OCI-LY7 (cell line): Measurements from ENCODE around the gene NFIA. TPM values are rescaled to one million over a fixed set of nuclear protein-coding genes. Genes with fewer than 3 reads are reported as not detected.

Source experiments
- BruUV-seq: library from RNA; stranded (reverse); fragments of 400-500 nt; replicated peaks from 2 replicates; lab custom pipeline; 2021; lab: Mats Ljungman, UMichigan
- CTCF ChIA-PET: fragments of 300-600 bp; sonication (Branson Sonifier 250); formaldehyde crosslinking; loops from one replicate; lab custom pipeline; 2022; ENCODE audit warnings: antibody characterized with exemption; ENCODE audit not compliant: unreplicated experiment; lab: Charles Lee
- POLR2A ChIA-PET: fragments of 300-600 bp; sonication (Branson Sonifier 250); formaldehyde crosslinking; loops from one replicate; lab custom pipeline; 2022; ENCODE audit warnings: antibody characterized with exemption; lab: Charles Lee
- DNase-seq: peaks from one replicate; pipeline ENCODE4 v3.0.0-alpha.2; 2015; ENCODE audit warnings: low spot score
- H2AFZ ChIP-seq: fragments of 200-600 bp; sonication (generic), shearing (Covaris generic); 2 replicates; pipeline ENCODE4 v1.6.1; 2014; ENCODE audit warnings: mild to moderate bottlenecking, antibody characterized with exemption, low read length, moderate library complexity
- H3K27ac ChIP-seq: fragments of 200-600 bp; sonication (generic); 2 replicates; pipeline ENCODE4 v1.5.1; 2014; ENCODE audit warnings: mixed run types, low read depth, mild to moderate bottlenecking, moderate library complexity, low read length, inconsistent platforms; ENCODE audit not compliant: poor library complexity, severe bottlenecking
- H3K36me3 ChIP-seq: fragments of 200-600 bp; sonication (generic); 2 replicates; pipeline ENCODE4 v1.6.1; 2014; ENCODE audit warnings: mild to moderate bottlenecking, antibody characterized with exemption, low read length, moderate library complexity, mixed read lengths; ENCODE audit not compliant: insufficient read depth
- H3K4me1 ChIP-seq: fragments of 200-600 bp; sonication (generic); 2 replicates; pipeline ENCODE4 v1.5.1; 2014; ENCODE audit warnings: mild to moderate bottlenecking, low read length; ENCODE audit not compliant: insufficient read depth, poor library complexity, severe bottlenecking
- H3K4me2 ChIP-seq: fragments of 200-600 bp; sonication (generic); 2 replicates; pipeline ENCODE4 v1.6.1; 2014; ENCODE audit warnings: mild to moderate bottlenecking, low read length
- H3K4me3 ChIP-seq: fragments of 200-600 bp; sonication (generic); 2 replicates; pipeline ENCODE4 v1.5.1; 2014; ENCODE audit warnings: mild to moderate bottlenecking, low read depth, low read length; ENCODE audit not compliant: poor library complexity, severe bottlenecking
- H3K79me2 ChIP-seq: fragments of 200-600 bp; sonication (generic); 2 replicates; pipeline ENCODE4 v1.6.1; 2016; ENCODE audit warnings: low read depth, mild to moderate bottlenecking, low read length, moderate library complexity, mixed read lengths; ENCODE audit not compliant: insufficient read depth
- H3K9me2 ChIP-seq: fragments of 200-600 bp; sonication (generic); 2 replicates; pipeline ENCODE4 v1.6.1; 2016; ENCODE audit warnings: mild to moderate bottlenecking, low read length, mixed read lengths; ENCODE audit not compliant: insufficient read depth
- H3K9me3 ChIP-seq: fragments of 200-600 bp; sonication (generic); 2 replicates; pipeline ENCODE4 v1.6.1; 2014; ENCODE audit warnings: mild to moderate bottlenecking, mixed run types, low read length, mixed read lengths
- H4K20me1 ChIP-seq: fragments of 200-600 bp; sonication (generic); 2 replicates; pipeline ENCODE4 v1.6.1; 2014; ENCODE audit warnings: mild to moderate bottlenecking, antibody characterized with exemption, low read length, moderate library complexity, mixed read lengths; ENCODE audit not compliant: insufficient read depth
- CTCF ChIP-seq: fragments of 200-600 bp; sonication (generic); conservative IDR thresholded peaks from 2 replicates; pipeline ENCODE4 v1.5.1; 2014; ENCODE audit warnings: mild to moderate bottlenecking, antibody characterized with exemption, low read length, moderate library complexity, mixed read lengths
- EZH2phosphoT487 ChIP-seq: fragments of 200-600 bp; sonication (generic); IDR thresholded peaks from 2 replicates; pipeline ENCODE4 v1.6.1; 2018; ENCODE audit warnings: low read depth, borderline replicate concordance, mild to moderate bottlenecking, mixed run types, antibody characterized with exemption, low read length, moderate library complexity, mixed read lengths
- intact Hi-C: fragments of 100-400 bp; cut with micrococcal nuclease; formaldehyde crosslinking; loops from one replicate; pipeline ENCODE4 v1.10.0; 2022; ENCODE audit not compliant: unreplicated experiment
- total RNA-seq, 2 experiments: library from RNA; depleted of rRNA in 1 of 2; stranded (reverse); fragments of >200 nt in 1 of 2; shearing (Covaris generic) in 1 of 2; gene quantifications; 2 replicates each; pipeline ENCODE4 v1.2.3, GENCODE V29; 2014 to 2022

The NFIA gene
- total RNA-seq, 2 experiments from 2014 or later, result 2.8 to 18.8 TPM

- no peak overlapping the region for H3K27ac ChIP-seq
- intact Hi-C loops, result no loop called here
- no peaks in the 10 kb centered on the region for H3K9me3 ChIP-seq
- H3K9me2 ChIP-seq, result no peaks in the 10 kb centered on the region
- H3K36me3 ChIP-seq, result no peaks in the 10 kb centered on the region
- no peaks in the 10 kb centered on the region for H3K4me1 ChIP-seq
- no peak overlapping the region for H2AFZ ChIP-seq
- no peak overlapping the region for H3K4me3 ChIP-seq
- TF ChIP-seq EZH2phosphoT487 (no peak), CTCF (no peak)
- H3K4me2 ChIP-seq, result no peak overlapping the region
- CTCF ChIA-PET, result no interaction called here
- BruUV-seq, result no TSS peak
- no peak for DNase-seq
- H3K79me2 ChIP-seq, result no peaks in the 10 kb centered on the region
- POLR2A ChIA-PET, result interaction anchor here (0.6 kb wide), 1 partner anchor 325 kb away, joined by 3 read pairs; no protein-coding TSS in a partner anchor
- no peaks in the 10 kb centered on the region for H4K20me1 ChIP-seq
Measured at GRCh38 chr1:61419657-61420056, 337.3 kb downstream of the NFIA start.

GRCh38 chr1:61420243-61420642 is 337.9 kb downstream of the NFIA start:
- H3K9me2 ChIP-seq, result no peaks in the 10 kb centered on the region
- intact Hi-C loops, result no loop called here
- no peaks in the 10 kb centered on the region for H4K20me1 ChIP-seq
- H3K9me3 ChIP-seq, result no peaks in the 10 kb centered on the region
- no peak overlapping the region for H3K4me2 ChIP-seq
- H3K36me3 ChIP-seq, result no peaks in the 10 kb centered on the region
- POLR2A ChIA-PET, result no interaction called here
- CTCF ChIA-PET, result no interaction called here
- H3K4me1 ChIP-seq, result no peaks in the 10 kb centered on the region
- H2AFZ ChIP-seq, result no peak overlapping the region
- no peak overlapping the region for H3K27ac ChIP-seq
- DNase-seq, result no peak
- no TSS peak for BruUV-seq
- no peaks in the 10 kb centered on the region for H3K79me2 ChIP-seq
- H3K4me3 ChIP-seq, result no peak overlapping the region
- TF ChIP-seq CTCF (no peak), EZH2phosphoT487 (no peak)

GRCh38 chr1:61420909-61421835 is 338.8 kb downstream of the NFIA start:
- no peak overlapping the region for H3K4me3 ChIP-seq
- TF ChIP-seq CTCF (no peak), EZH2phosphoT487 (no peak)
- intact Hi-C loops, result no loop called here
- BruUV-seq, result no TSS peak
- H3K4me1 ChIP-seq, result no peaks in the 10 kb centered on the region
- ChIA-PET POLR2A (no interaction called here), CTCF (no interaction called here)
- H3K9me2 ChIP-seq, result no peaks in the 10 kb centered on the region
- H4K20me1 ChIP-seq, result no peaks in the 10 kb centered on the region
- H3K9me3 ChIP-seq, result no peaks in the 10 kb centered on the region
- no peaks in the 10 kb centered on the region for H3K36me3 ChIP-seq
- DNase-seq, result no peak
- H3K79me2 ChIP-seq, result no peaks in the 10 kb centered on the region
- no peak overlapping the region for H2AFZ ChIP-seq
- no peak overlapping the region for H3K4me2 ChIP-seq
- no peak overlapping the region for H3K27ac ChIP-seq
